Myocyte (in vitro differentiated cells): Measurements from ENCODE around the gene ST3GAL3. TPM values are rescaled to one million over a fixed set of nuclear protein-coding genes. Genes with fewer than 3 reads are reported as not detected.

Experiments
- DNase-seq: peaks from one replicate; pipeline ENCODE4 v3.0.0-alpha.2; 2012; ENCODE audit warnings: low read depth
- total RNA-seq: library from RNA; depleted of rRNA; stranded (reverse); fragments of >200 nt; gene quantifications from 2 replicates; pipeline ENCODE4 v1.2.3, GENCODE V29; 2014

Gene ST3GAL3
- total RNA-seq, 1 donor from 2014 or later, result 33.7 TPM

GRCh38 chr1:43847290-43847689, 140.0 kb downstream of the ST3GAL3 start:
- DNase-seq, result no peak

GRCh38 chr1:43847882-43848281, 140.5 kb downstream of the ST3GAL3 start:
- no peak for DNase-seq

- DNase-seq, result no peak
Measured at GRCh38 chr1:43849670-43850069, 142.3 kb downstream of the ST3GAL3 start.

- no peak for DNase-seq
Measured at GRCh38 chr1:43850591-43851233, 143.4 kb downstream of the ST3GAL3 start.

GRCh38 chr1:43851561-43852338, 144.4 kb downstream of the ST3GAL3 start:
- DNase-seq, result no peak

- peak; percentile 94 for DNase-seq
Measured at GRCh38 chr1:43853161-43853921, 146.0 kb downstream of the ST3GAL3 start.

- DNase-seq, result peak; percentile 32
Measured at GRCh38 chr1:43854473-43854872, 147.1 kb downstream of the ST3GAL3 start.

- DNase-seq, result no peak
Measured at GRCh38 chr1:43856188-43856587, 148.9 kb downstream of the ST3GAL3 start.

- DNase-seq, result no peak
Measured at GRCh38 chr1:43857163-43857562, 149.8 kb downstream of the ST3GAL3 start.

GRCh38 chr1:43858324-43858723, 151.0 kb downstream of the ST3GAL3 start:
- peak; percentile 89 for DNase-seq

- no peak for DNase-seq
Measured at GRCh38 chr1:43861337-43861736, 154.0 kb downstream of the ST3GAL3 start.

- peak; percentile 77 for DNase-seq
Measured at GRCh38 chr1:43861988-43862735, 154.8 kb downstream of the ST3GAL3 start.

- DNase-seq, result no peak
Measured at GRCh38 chr1:43864111-43865045, 157.0 kb downstream of the ST3GAL3 start.

GRCh38 chr1:43866201-43866600, 158.9 kb downstream of the ST3GAL3 start:
- no peak for DNase-seq

GRCh38 chr1:43867976-43868740, 160.8 kb downstream of the ST3GAL3 start:
- no peak for DNase-seq

GRCh38 chr1:43868741-43869067, 161.4 kb downstream of the ST3GAL3 start:
- peak; percentile 99 for DNase-seq

GRCh38 chr1:43870306-43870705, 163.0 kb downstream of the ST3GAL3 start:
- no peak for DNase-seq

- DNase-seq, result no peak
Measured at GRCh38 chr1:43871181-43871910, 164.0 kb downstream of the ST3GAL3 start.

GRCh38 chr1:43872280-43872679, 164.9 kb downstream of the ST3GAL3 start:
- peak; percentile 59 for DNase-seq
